Fibroblast of lung (primary cell): ENCODE measurements around the gene KSR2. TPM values are rescaled to one million over a fixed set of nuclear protein-coding genes. Genes with fewer than 3 reads are reported as not detected.

Source experiments
- DNase-seq, 2 donors: peaks; one replicate each; pipeline versions ENCODE4 v3.0.0 to v3.0.0-alpha.2; 2010; ENCODE audit warnings: low read depth in 2 of 2
- H2AFZ ChIP-seq: 2 replicates; pipeline ENCODE4 v1.5.1; 2012; ENCODE audit warnings: low read length, control low read depth, inconsistent platforms
- H3K27ac ChIP-seq: 2 replicates; pipeline ENCODE4 v1.5.1; 2011; ENCODE audit warnings: low read length, control low read depth; ENCODE audit not compliant: insufficient read depth
- H3K27me3 ChIP-seq: 2 replicates; pipeline ENCODE4 v1.5.1; 2011; ENCODE audit warnings: mild to moderate bottlenecking, low read length; ENCODE audit not compliant: control insufficient read depth, insufficient read depth
- H3K36me3 ChIP-seq: 2 replicates; pipeline ENCODE4 v1.5.1; 2011; ENCODE audit warnings: low read length; ENCODE audit not compliant: control insufficient read depth, insufficient read depth
- H3K4me1 ChIP-seq: 2 replicates; pipeline ENCODE4 v1.5.1; 2011; ENCODE audit warnings: low read length; ENCODE audit not compliant: control insufficient read depth, insufficient read depth; ENCODE audit errors: extremely low read depth
- H3K4me2 ChIP-seq: 2 replicates; pipeline ENCODE4 v1.5.1; 2011; ENCODE audit warnings: low read length, control low read depth; ENCODE audit not compliant: insufficient read depth; ENCODE audit errors: extremely low read depth
- H3K4me3 ChIP-seq, 4 experiments: fragments of 200-600 bp in 1 of 4; sonication (generic) in 1 of 4; replicated peaks in 1 of 4; 2 replicates each; pipeline ENCODE4 v1.5.1; 2011 to 2016; ENCODE audit warnings: low read length in 4 of 4, low read depth in 3 of 4, mild to moderate bottlenecking in 3 of 4, control low read depth in 2 of 4, inconsistent platforms in 1 of 4, mixed read lengths in 1 of 4; ENCODE audit not compliant: insufficient read depth in 1 of 4; ENCODE audit errors: control extremely low read depth in 1 of 4
- H3K79me2 ChIP-seq: 2 replicates; pipeline ENCODE4 v1.5.1; 2012; ENCODE audit warnings: mild to moderate bottlenecking, low read length, inconsistent platforms; ENCODE audit not compliant: control insufficient read depth, insufficient read depth
- H3K9ac ChIP-seq: 2 replicates; pipeline ENCODE4 v1.5.1; 2011; ENCODE audit warnings: mild to moderate bottlenecking, low read length, control low read depth; ENCODE audit not compliant: insufficient read depth
- H3K9me3 ChIP-seq: 2 replicates; pipeline ENCODE4 v1.5.1; 2012; ENCODE audit warnings: low read depth, low read length; ENCODE audit not compliant: control insufficient read depth, insufficient read depth
- H4K20me1 ChIP-seq: 2 replicates; pipeline ENCODE4 v1.5.1; 2011; ENCODE audit warnings: low read length; ENCODE audit not compliant: control insufficient read depth, insufficient read depth; ENCODE audit errors: extremely low read depth
- EZH2 ChIP-seq: IDR thresholded peaks from 2 replicates; pipeline ENCODE4 v1.5.1; 2012; ENCODE audit warnings: low read length, control low read depth, mild to moderate bottlenecking; ENCODE audit errors: missing control alignments
- polyA plus RNA-seq, 2 donors: library from polyadenylated mRNA; depleted of rRNA in 1 of 2; stranded (reverse) in 1 of 2; unstranded in 1 of 2; fragments of >200 nt; gene quantifications; 2 replicates each; pipeline ENCODE4 v1.2.1, GENCODE V29; 2011 to 2012; ENCODE audit warnings: missing spikeins in 1 of 2
- total RNA-seq: library from RNA; depleted of rRNA; stranded (reverse); fragments of >200 nt; gene quantifications from 2 replicates; pipeline ENCODE4 v1.2.1, GENCODE V29; 2014
- TF ChIP-seq, protein P1 (sequence below), 2 donors: IDR thresholded peaks in 1 of 2; conservative IDR thresholded peaks in 1 of 2; 1 replicate in 1 of 2; 2 replicates in 1 of 2; pipeline ENCODE4 v1.5.1; 2011 to 2012; ENCODE audit warnings: low read length in 2 of 2, control low read depth in 1 of 2, inconsistent platforms in 1 of 2, low read depth in 1 of 2, mild to moderate bottlenecking in 1 of 2

The KSR2 gene
- total and polyA plus RNA-seq, 2 donors (not counting 1 experiment from before 2014, with no cell fraction given) = not detected

DNA sequence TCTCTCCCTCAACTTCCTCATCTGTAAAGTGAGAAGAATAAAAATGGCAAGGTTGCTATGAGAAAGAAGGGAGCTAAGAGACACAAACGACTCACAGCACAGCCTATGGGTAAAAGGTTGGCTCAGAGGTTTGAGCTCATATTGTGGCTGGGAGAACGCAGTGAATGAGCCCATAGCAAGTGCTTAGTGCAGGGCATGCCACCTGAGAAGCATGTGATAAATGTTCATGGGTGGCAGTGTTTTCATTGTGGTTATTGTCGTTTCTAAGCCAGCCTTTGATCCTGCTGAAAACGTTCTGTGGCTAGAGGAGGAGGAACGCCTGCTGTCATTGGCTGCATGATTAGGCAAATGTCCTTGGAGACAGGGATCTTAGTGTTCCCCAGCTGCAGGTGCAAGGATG lies 150.4 kb downstream of the KSR2 start:
- TF ChIP-seq, protein P1, sequence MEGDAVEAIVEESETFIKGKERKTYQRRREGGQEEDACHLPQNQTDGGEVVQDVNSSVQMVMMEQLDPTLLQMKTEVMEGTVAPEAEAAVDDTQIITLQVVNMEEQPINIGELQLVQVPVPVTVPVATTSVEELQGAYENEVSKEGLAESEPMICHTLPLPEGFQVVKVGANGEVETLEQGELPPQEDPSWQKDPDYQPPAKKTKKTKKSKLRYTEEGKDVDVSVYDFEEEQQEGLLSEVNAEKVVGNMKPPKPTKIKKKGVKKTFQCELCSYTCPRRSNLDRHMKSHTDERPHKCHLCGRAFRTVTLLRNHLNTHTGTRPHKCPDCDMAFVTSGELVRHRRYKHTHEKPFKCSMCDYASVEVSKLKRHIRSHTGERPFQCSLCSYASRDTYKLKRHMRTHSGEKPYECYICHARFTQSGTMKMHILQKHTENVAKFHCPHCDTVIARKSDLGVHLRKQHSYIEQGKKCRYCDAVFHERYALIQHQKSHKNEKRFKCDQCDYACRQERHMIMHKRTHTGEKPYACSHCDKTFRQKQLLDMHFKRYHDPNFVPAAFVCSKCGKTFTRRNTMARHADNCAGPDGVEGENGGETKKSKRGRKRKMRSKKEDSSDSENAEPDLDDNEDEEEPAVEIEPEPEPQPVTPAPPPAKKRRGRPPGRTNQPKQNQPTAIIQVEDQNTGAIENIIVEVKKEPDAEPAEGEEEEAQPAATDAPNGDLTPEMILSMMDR (conservative IDR thresholded peaks at IDR 0.05 in 1 of 2, IDR thresholded peaks at IDR 0.05 in 1 of 2; ENCODE audit: low read depth in 1 of 2, low read length in 2 of 2) = no peak
- no peak for TF ChIP-seq EZH2
- Histone ChIP-seq H3K9me3 (no peaks in the 10 kb centered on the region), H3K27ac (no peak overlapping the region), H3K4me2 (no peak overlapping the region), H3K4me1 (no peaks in the 10 kb centered on the region), H3K4me3 (no peak overlapping the region), H3K27me3 (no peaks in the 10 kb centered on the region), H2AFZ (no peak overlapping the region), H3K36me3 (no peaks in the 10 kb centered on the region), H4K20me1 (no peaks in the 10 kb centered on the region), H3K9ac (no peak overlapping the region), H3K79me2 (no peaks in the 10 kb centered on the region)
- DNase-seq = no peak

DNA sequence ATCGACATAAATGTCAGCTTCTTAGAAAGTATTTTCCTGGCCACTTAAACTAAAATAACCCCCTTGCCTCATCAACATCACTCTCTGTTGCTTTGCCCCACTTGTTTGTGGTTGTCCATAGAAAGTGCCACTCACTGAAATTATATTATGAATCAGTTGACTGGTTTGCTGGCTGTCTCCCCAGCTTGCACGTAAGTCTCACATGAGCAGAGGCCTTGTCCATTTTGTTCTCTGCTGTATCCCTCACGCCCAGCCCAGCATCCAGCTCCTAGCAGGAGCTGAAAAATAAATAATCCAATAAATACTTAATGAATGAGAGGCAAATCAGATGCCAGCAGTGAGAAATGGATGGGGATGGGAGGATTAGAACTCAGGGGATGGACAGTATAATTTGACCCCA lies 159.3 kb downstream of the KSR2 start:
- H3K4me3 ChIP-seq = no peak overlapping the region
- no peaks in the 10 kb centered on the region for H3K4me1 ChIP-seq
- H3K9ac ChIP-seq = no peak overlapping the region
- TF ChIP-seq, protein P1 (conservative IDR thresholded peaks at IDR 0.05 in 1 of 2, IDR thresholded peaks at IDR 0.05 in 1 of 2; ENCODE audit: low read depth in 1 of 2, low read length in 2 of 2) = no peak
- no peak for TF ChIP-seq EZH2
- no peaks in the 10 kb centered on the region for H4K20me1 ChIP-seq
- no peak overlapping the region for H3K27ac ChIP-seq
- no peaks in the 10 kb centered on the region for H3K36me3 ChIP-seq
- no peaks in the 10 kb centered on the region for H3K9me3 ChIP-seq
- H3K27me3 ChIP-seq = no peaks in the 10 kb centered on the region
- no peaks in the 10 kb centered on the region for H3K79me2 ChIP-seq
- H2AFZ ChIP-seq = no peak overlapping the region
- H3K4me2 ChIP-seq = no peak overlapping the region
- no peak for DNase-seq

DNA sequence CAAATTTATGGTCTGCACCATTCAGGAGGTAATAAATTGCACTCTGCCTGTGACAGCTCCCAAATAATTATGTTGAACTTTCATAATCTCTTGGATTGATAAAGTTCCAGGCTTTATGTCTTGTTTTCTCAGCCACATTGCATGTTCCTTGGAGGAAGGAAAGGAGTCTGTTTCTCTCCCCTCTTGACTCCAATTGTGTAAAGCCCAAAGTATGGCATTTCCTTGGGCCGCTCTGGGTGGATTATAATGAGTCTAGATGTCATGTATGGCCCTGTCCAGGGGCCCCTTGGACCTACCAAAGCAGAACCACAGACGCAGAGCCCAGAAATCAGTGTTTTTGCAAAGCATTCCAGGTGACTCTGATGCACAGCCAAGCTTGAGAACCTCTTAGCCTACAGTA lies 160.8 kb downstream of the KSR2 start:
- Histone ChIP-seq H3K27me3 (no peaks in the 10 kb centered on the region), H3K27ac (no peak overlapping the region), H3K4me3 (no peak overlapping the region), H4K20me1 (no peaks in the 10 kb centered on the region), H3K4me1 (no peaks in the 10 kb centered on the region), H2AFZ (no peak overlapping the region), H3K79me2 (no peaks in the 10 kb centered on the region), H3K36me3 (no peaks in the 10 kb centered on the region), H3K4me2 (no peak overlapping the region), H3K9me3 (no peaks in the 10 kb centered on the region), H3K9ac (no peak overlapping the region)
- no peak for DNase-seq
- TF ChIP-seq, protein P1 (conservative IDR thresholded peaks at IDR 0.05 in 1 of 2, IDR thresholded peaks at IDR 0.05 in 1 of 2; ENCODE audit: low read depth in 1 of 2, low read length in 2 of 2) = no peak
